ENCODE data around the gene GNG7. TPM values are rescaled to one million over a fixed set of nuclear protein-coding genes. Genes with fewer than 3 reads are reported as not detected.

Gene GNG7
- polyA plus RNA-seq, 1 donor (not counting 4 experiments of a cell fraction or from before 2014, with no cell fraction given), result 0.01 TPM

DNA sequence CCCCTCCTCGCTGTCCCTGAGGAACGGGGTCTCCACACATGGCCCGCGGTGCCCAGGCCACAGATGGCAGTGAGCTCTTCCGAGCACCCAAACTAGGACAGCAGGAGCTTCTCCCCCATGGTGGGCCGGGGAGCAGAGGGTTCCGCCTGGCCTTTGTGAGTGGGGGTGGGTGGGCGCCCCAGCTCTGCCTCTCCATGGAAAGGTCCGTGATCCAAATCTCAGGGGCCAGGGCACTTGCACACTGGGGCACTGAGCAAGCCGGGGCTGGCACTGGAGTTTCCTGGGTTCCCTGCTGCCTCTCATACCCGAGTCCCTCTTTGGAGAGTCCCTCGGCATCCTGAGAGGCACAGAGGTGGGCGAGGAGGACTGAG is 20.8 kb upstream of the GNG7 start:
- dilution Hi-C loops (cut with MboI; ENCODE audit: extremely low pct_ligation_motif_present, low sequenced_read_pairs), result no loop called here
- no peak for FAIRE-seq
- Histone ChIP-seq H3K9ac (ENCODE audit: control insufficient read depth, extremely low read depth, insufficient read depth, low read length) (no peak overlapping the region), H3K9me3 (ENCODE audit: control insufficient read depth, low read depth, low read length) (no peaks in the 10 kb centered on the region), H3K36me3 (ENCODE audit: control insufficient read depth in 2 of 2, extremely low read depth in 1 of 2, insufficient read depth in 2 of 2, low read length in 2 of 2) (no peaks in the 10 kb centered on the region), H4K20me1 (ENCODE audit: control insufficient read depth, extremely low read depth, insufficient read depth, low read length) (peaks cover 5% of the 10 kb centered on the region), H2AFZ (ENCODE audit: control insufficient read depth, low read length) (no peak overlapping the region), H3K4me2 (ENCODE audit: control insufficient read depth, extremely low read depth, insufficient read depth, low read depth, low read length) (no peak overlapping the region), H3K9me1 (ENCODE audit: control insufficient read depth, extremely low read depth, insufficient read depth, low read length) (no peaks in the 10 kb centered on the region), H3K4me1 (ENCODE audit: control insufficient read depth, extremely low read depth, insufficient read depth, low read length) (peaks cover 15% of the 10 kb centered on the region), H3K4me3 (ENCODE audit: control insufficient read depth in 2 of 3, extremely low read depth in 1 of 3, insufficient read depth in 2 of 3, low read depth in 1 of 3, low read length in 3 of 3) (no peak overlapping the region), H3K79me2 (ENCODE audit: control insufficient read depth, insufficient read depth, low read length) (no peaks in the 10 kb centered on the region), H3K27ac (ENCODE audit: control insufficient read depth, insufficient read depth, low read length) (no peak overlapping the region), H3K27me3 (ENCODE audit: control insufficient read depth, extremely low read depth, insufficient read depth, low read length) (peaks cover 44% of the 10 kb centered on the region)
- TF ChIP-seq, protein P1, sequence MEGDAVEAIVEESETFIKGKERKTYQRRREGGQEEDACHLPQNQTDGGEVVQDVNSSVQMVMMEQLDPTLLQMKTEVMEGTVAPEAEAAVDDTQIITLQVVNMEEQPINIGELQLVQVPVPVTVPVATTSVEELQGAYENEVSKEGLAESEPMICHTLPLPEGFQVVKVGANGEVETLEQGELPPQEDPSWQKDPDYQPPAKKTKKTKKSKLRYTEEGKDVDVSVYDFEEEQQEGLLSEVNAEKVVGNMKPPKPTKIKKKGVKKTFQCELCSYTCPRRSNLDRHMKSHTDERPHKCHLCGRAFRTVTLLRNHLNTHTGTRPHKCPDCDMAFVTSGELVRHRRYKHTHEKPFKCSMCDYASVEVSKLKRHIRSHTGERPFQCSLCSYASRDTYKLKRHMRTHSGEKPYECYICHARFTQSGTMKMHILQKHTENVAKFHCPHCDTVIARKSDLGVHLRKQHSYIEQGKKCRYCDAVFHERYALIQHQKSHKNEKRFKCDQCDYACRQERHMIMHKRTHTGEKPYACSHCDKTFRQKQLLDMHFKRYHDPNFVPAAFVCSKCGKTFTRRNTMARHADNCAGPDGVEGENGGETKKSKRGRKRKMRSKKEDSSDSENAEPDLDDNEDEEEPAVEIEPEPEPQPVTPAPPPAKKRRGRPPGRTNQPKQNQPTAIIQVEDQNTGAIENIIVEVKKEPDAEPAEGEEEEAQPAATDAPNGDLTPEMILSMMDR (optimal IDR thresholded peaks at IDR 0.05 in 1 of 3, IDR thresholded peaks at IDR 0.05 in 1 of 3, conservative IDR thresholded peaks at IDR 0.05 in 1 of 3; ENCODE audit: extremely low read depth in 1 of 3, insufficient read depth in 2 of 3, low read length in 3 of 3), result no peak
- no peak for DNase-seq (ENCODE audit: low read depth, low spot score)

DNA sequence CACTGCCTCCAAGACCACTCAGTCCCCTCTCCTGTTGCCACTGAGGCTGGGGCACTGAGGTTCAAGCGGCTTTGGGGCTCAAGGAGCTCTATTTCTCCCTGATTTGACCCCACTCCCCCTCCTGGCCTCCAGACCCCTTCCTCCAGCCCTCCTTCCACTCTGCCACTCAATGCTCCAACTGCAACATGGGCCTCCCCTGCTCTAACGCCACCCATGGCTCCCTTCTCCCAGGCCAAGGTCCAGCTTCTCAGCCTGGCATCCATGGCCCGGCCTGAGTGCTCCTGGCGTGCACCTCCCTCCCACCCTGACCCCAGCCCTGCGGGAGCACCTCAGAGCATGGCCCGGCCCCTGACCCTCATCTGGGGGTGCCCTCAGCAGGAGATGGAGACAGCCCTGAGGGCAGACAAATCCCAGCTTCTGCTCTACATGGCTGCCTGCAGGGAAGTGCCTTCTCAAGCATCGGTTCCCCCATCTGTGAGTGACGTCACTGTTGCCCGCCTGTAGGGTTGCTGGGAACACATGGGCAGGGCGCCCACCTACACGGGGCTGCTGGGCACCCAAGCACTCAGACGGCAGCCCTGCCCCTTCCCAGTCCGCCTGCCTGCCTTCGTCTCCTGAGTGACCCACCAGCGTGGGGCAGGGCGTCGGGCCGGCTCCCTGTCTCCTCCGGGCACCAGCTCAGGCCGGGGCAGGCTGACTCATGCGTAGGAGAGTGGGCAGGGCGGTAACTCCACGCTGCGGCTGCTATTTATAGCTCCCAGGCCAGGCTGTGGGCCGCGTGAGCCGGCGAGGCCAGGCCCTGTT is 20.2 kb upstream of the GNG7 start:
- Histone ChIP-seq H3K79me2 (ENCODE audit: control insufficient read depth, insufficient read depth, low read length) (no peaks in the 10 kb centered on the region), H3K4me3 (ENCODE audit: control insufficient read depth in 2 of 3, extremely low read depth in 1 of 3, insufficient read depth in 2 of 3, low read depth in 1 of 3, low read length in 3 of 3) (no peak overlapping the region), H3K9me1 (ENCODE audit: control insufficient read depth, extremely low read depth, insufficient read depth, low read length) (no peaks in the 10 kb centered on the region), H3K27me3 (ENCODE audit: control insufficient read depth, extremely low read depth, insufficient read depth, low read length) (peaks cover 44% of the 10 kb centered on the region), H3K9ac (ENCODE audit: control insufficient read depth, extremely low read depth, insufficient read depth, low read length) (no peak overlapping the region), H3K9me3 (ENCODE audit: control insufficient read depth, low read depth, low read length) (no peaks in the 10 kb centered on the region), H3K4me1 (ENCODE audit: control insufficient read depth, extremely low read depth, insufficient read depth, low read length) (peaks cover 12% of the 10 kb centered on the region), H3K27ac (ENCODE audit: control insufficient read depth, insufficient read depth, low read length) (no peak overlapping the region), H3K4me2 (ENCODE audit: control insufficient read depth, extremely low read depth, insufficient read depth, low read depth, low read length) (no peak overlapping the region), H2AFZ (ENCODE audit: control insufficient read depth, low read length) (no peak overlapping the region), H3K36me3 (ENCODE audit: control insufficient read depth in 2 of 2, extremely low read depth in 1 of 2, insufficient read depth in 2 of 2, low read length in 2 of 2) (no peaks in the 10 kb centered on the region), H4K20me1 (ENCODE audit: control insufficient read depth, extremely low read depth, insufficient read depth, low read length) (peaks cover 3% of the 10 kb centered on the region)
- FAIRE-seq (no peak), DNase-seq (ENCODE audit: low read depth, low spot score) (no peak)
- dilution Hi-C loops (cut with MboI; ENCODE audit: extremely low pct_ligation_motif_present, low sequenced_read_pairs), result no loop called here
- TF ChIP-seq, protein P1 (optimal IDR thresholded peaks at IDR 0.05 in 1 of 3, IDR thresholded peaks at IDR 0.05 in 1 of 3, conservative IDR thresholded peaks at IDR 0.05 in 1 of 3; ENCODE audit: extremely low read depth in 1 of 3, insufficient read depth in 2 of 3, low read length in 3 of 3), result no peak
- no peak for TF ChIP-seq EZH2 (IDR thresholded peaks at IDR 0.05; ENCODE audit: low read length)
